Measurements from ENCODE around the gene SUCNR1.
"Not testable (repeated sequence)": the region's sequence is repeated elsewhere in the genome, so short reads cannot be mapped to it uniquely, and the experiment has no call there.

The SUCNR1 gene

GRCh38 chr3:151845306-151845905, 28.0 kb upstream of the SUCNR1 start:
- no peak overlapping the region for H3K4me2 ChIP-seq (ENCODE audit: low read length, poor library complexity, severe bottlenecking)
- H2BK12ac ChIP-seq (ENCODE audit: low read length in 2 of 2): no peak overlapping the region
- H4K8ac ChIP-seq (ENCODE audit: low read length): no peak overlapping the region
- peaks cover 3% of the 10 kb centered on the region for H3K9me3 ChIP-seq (ENCODE audit: control insufficient read depth, low read length)
- H3K36me3 ChIP-seq (ENCODE audit: control insufficient read depth in 1 of 2, insufficient read depth in 2 of 2, low read depth in 1 of 2, low read length in 2 of 2): no peaks in the 10 kb centered on the region
- 91% methylated on average over 2 of the region's 3 CpGs for WGBS
- no peak overlapping the region for H3K9ac ChIP-seq (ENCODE audit: low read length)
- no peak overlapping the region for H2AK5ac ChIP-seq (ENCODE audit: low read length, severe bottlenecking)
- no peak for DNase-seq
- H3K18ac ChIP-seq (ENCODE audit: low read depth in 1 of 2, low read length in 2 of 2): no peak overlapping the region
- no peak overlapping the region for H2AFZ ChIP-seq (ENCODE audit: low read depth, low read length)
- no peaks in the 10 kb centered on the region for H3K27me3 ChIP-seq (ENCODE audit: control insufficient read depth in 1 of 2, insufficient read depth in 1 of 2, low read length in 2 of 2)
- H2BK15ac ChIP-seq (ENCODE audit: low read depth, poor library complexity, severe bottlenecking): no peak overlapping the region
- no peak overlapping the region for H2BK120ac ChIP-seq (ENCODE audit: low read depth, low read length)
- no peak overlapping the region for H3K23ac ChIP-seq (ENCODE audit: low read length in 2 of 2)
- H3K79me1 ChIP-seq (replicated peaks; ENCODE audit: low read length, poor library complexity, severe bottlenecking): no peaks in the 10 kb centered on the region
- peaks cover 3% of the 10 kb centered on the region for H3K4me1 ChIP-seq (ENCODE audit: control insufficient read depth, insufficient read depth, low read depth, low read length)
- no peak overlapping the region for H3K4me3 ChIP-seq (ENCODE audit: insufficient read depth in 1 of 2, low read depth in 1 of 2, low read length in 2 of 2)
- H4K91ac ChIP-seq (ENCODE audit: low read length): no peak overlapping the region
- H3K14ac ChIP-seq (ENCODE audit: low read length in 2 of 2): no peak overlapping the region
- H3K4ac ChIP-seq (ENCODE audit: low read depth in 1 of 2, low read length in 2 of 2): no peak overlapping the region
- H3K27ac ChIP-seq (ENCODE audit: low read length, poor library complexity, severe bottlenecking): peak overlapping the region; percentile 90
- peak overlapping the region; percentile 93 for H2BK5ac ChIP-seq (ENCODE audit: low read depth, low read length, poor library complexity, severe bottlenecking)

GRCh38 chr3:151850065-151850464, 23.4 kb upstream of the SUCNR1 start:
- not testable (repeated sequence) for H3K4me1 ChIP-seq (ENCODE audit: control insufficient read depth, insufficient read depth, low read depth, low read length); H4K91ac ChIP-seq (ENCODE audit: low read length); H2BK12ac ChIP-seq (ENCODE audit: low read length in 2 of 2); H2BK15ac ChIP-seq (ENCODE audit: low read depth, poor library complexity, severe bottlenecking); H3K14ac ChIP-seq (ENCODE audit: low read length in 2 of 2); H4K8ac ChIP-seq (ENCODE audit: low read length); H3K9ac ChIP-seq (ENCODE audit: low read length); H3K27me3 ChIP-seq (ENCODE audit: control insufficient read depth in 1 of 2, insufficient read depth in 1 of 2, low read length in 2 of 2); H2AFZ ChIP-seq (ENCODE audit: low read depth, low read length); H3K79me1 ChIP-seq (replicated peaks; ENCODE audit: low read length, poor library complexity, severe bottlenecking); H2BK5ac ChIP-seq (ENCODE audit: low read depth, low read length, poor library complexity, severe bottlenecking); H3K9me3 ChIP-seq (ENCODE audit: control insufficient read depth, low read length); H3K23ac ChIP-seq (ENCODE audit: low read length in 2 of 2); H3K4me2 ChIP-seq (ENCODE audit: low read length, poor library complexity, severe bottlenecking); H3K4ac ChIP-seq (ENCODE audit: low read depth in 1 of 2, low read length in 2 of 2); H2BK120ac ChIP-seq (ENCODE audit: low read depth, low read length); H2AK5ac ChIP-seq (ENCODE audit: low read length, severe bottlenecking); H3K36me3 ChIP-seq (ENCODE audit: control insufficient read depth in 1 of 2, insufficient read depth in 2 of 2, low read depth in 1 of 2, low read length in 2 of 2); H3K4me3 ChIP-seq (ENCODE audit: insufficient read depth in 1 of 2, low read depth in 1 of 2, low read length in 2 of 2); H3K18ac ChIP-seq (ENCODE audit: low read depth in 1 of 2, low read length in 2 of 2); DNase-seq; H3K27ac ChIP-seq (ENCODE audit: low read length, poor library complexity, severe bottlenecking)
- WGBS: 95% methylated on average over 2 of the region's 2 CpGs

- H2BK12ac ChIP-seq (ENCODE audit: low read length in 2 of 2): no peak overlapping the region
- H3K4me1 ChIP-seq (ENCODE audit: control insufficient read depth, insufficient read depth, low read depth, low read length): no peaks in the 10 kb centered on the region
- no peaks in the 10 kb centered on the region for H3K79me1 ChIP-seq (replicated peaks; ENCODE audit: low read length, poor library complexity, severe bottlenecking)
- no peak overlapping the region for H2BK5ac ChIP-seq (ENCODE audit: low read depth, low read length, poor library complexity, severe bottlenecking)
- no peak overlapping the region for H3K23ac ChIP-seq (ENCODE audit: low read length in 2 of 2)
- H3K14ac ChIP-seq (ENCODE audit: low read length in 2 of 2): no peak overlapping the region
- H3K27ac ChIP-seq (ENCODE audit: low read length, poor library complexity, severe bottlenecking): no peak overlapping the region
- no peak overlapping the region for H2AK5ac ChIP-seq (ENCODE audit: low read length, severe bottlenecking)
- H4K8ac ChIP-seq (ENCODE audit: low read length): peak overlapping the region; percentile 27
- H3K36me3 ChIP-seq (ENCODE audit: control insufficient read depth in 1 of 2, insufficient read depth in 2 of 2, low read depth in 1 of 2, low read length in 2 of 2): no peaks in the 10 kb centered on the region
- WGBS: 90% methylated on average over 9 of the region's 11 CpGs
- peak overlapping the region in 1 of 2 experiments; percentile 66 for H3K4ac ChIP-seq (ENCODE audit: low read depth in 1 of 2, low read length in 2 of 2)
- H2BK15ac ChIP-seq (ENCODE audit: low read depth, poor library complexity, severe bottlenecking): peak overlapping the region; percentile 52
- no peaks in the 10 kb centered on the region for H3K27me3 ChIP-seq (ENCODE audit: control insufficient read depth in 1 of 2, insufficient read depth in 1 of 2, low read length in 2 of 2)
- no peak overlapping the region for H3K9ac ChIP-seq (ENCODE audit: low read length)
- no peak overlapping the region for H2AFZ ChIP-seq (ENCODE audit: low read depth, low read length)
- no peak overlapping the region for H3K18ac ChIP-seq (ENCODE audit: low read depth in 1 of 2, low read length in 2 of 2)
- no peak overlapping the region for H2BK120ac ChIP-seq (ENCODE audit: low read depth, low read length)
- peaks cover 3% of the 10 kb centered on the region for H3K9me3 ChIP-seq (ENCODE audit: control insufficient read depth, low read length)
- no peak overlapping the region for H3K4me2 ChIP-seq (ENCODE audit: low read length, poor library complexity, severe bottlenecking)
- DNase-seq: no peak
- no peak overlapping the region for H3K4me3 ChIP-seq (ENCODE audit: insufficient read depth in 1 of 2, low read depth in 1 of 2, low read length in 2 of 2)
- H4K91ac ChIP-seq (ENCODE audit: low read length): no peak overlapping the region
These were observed 21.2 kb upstream of the SUCNR1 start for GRCh38 chr3:151852074-151852811.

- Histone ChIP-seq H3K9me3 (ENCODE audit: control insufficient read depth, low read length) (no peaks in the 10 kb centered on the region), H3K4me1 (ENCODE audit: control insufficient read depth, insufficient read depth, low read depth, low read length) (no peaks in the 10 kb centered on the region), H3K23ac (ENCODE audit: low read length in 2 of 2) (no peak overlapping the region), H3K36me3 (ENCODE audit: control insufficient read depth in 1 of 2, insufficient read depth in 2 of 2, low read depth in 1 of 2, low read length in 2 of 2) (no peaks in the 10 kb centered on the region), H4K8ac (ENCODE audit: low read length) (no peak overlapping the region), H2BK12ac (ENCODE audit: low read length in 2 of 2) (no peak overlapping the region), H2AK5ac (ENCODE audit: low read length, severe bottlenecking) (no peak overlapping the region), H2BK5ac (ENCODE audit: low read depth, low read length, poor library complexity, severe bottlenecking) (no peak overlapping the region), H3K27me3 (ENCODE audit: control insufficient read depth in 1 of 2, insufficient read depth in 1 of 2, low read length in 2 of 2) (no peaks in the 10 kb centered on the region), H2BK120ac (ENCODE audit: low read depth, low read length) (no peak overlapping the region), H3K18ac (ENCODE audit: low read depth in 1 of 2, low read length in 2 of 2) (no peak overlapping the region), H3K4me3 (ENCODE audit: insufficient read depth in 1 of 2, low read depth in 1 of 2, low read length in 2 of 2) (no peak overlapping the region), H3K4ac (ENCODE audit: low read depth in 1 of 2, low read length in 2 of 2) (no peak overlapping the region), H3K79me1 (replicated peaks; ENCODE audit: low read length, poor library complexity, severe bottlenecking) (no peaks in the 10 kb centered on the region), H3K4me2 (ENCODE audit: low read length, poor library complexity, severe bottlenecking) (no peak overlapping the region), H3K14ac (ENCODE audit: low read length in 2 of 2) (no peak overlapping the region), H2AFZ (ENCODE audit: low read depth, low read length) (no peak overlapping the region), H4K91ac (ENCODE audit: low read length) (no peak overlapping the region), H2BK15ac (ENCODE audit: low read depth, poor library complexity, severe bottlenecking) (no peak overlapping the region), H3K9ac (ENCODE audit: low read length) (no peak overlapping the region), H3K27ac (ENCODE audit: low read length, poor library complexity, severe bottlenecking) (no peak overlapping the region)
- WGBS: 99% methylated on average over 3 of the region's 3 CpGs
- no peak for DNase-seq
These were observed 17.3 kb upstream of the SUCNR1 start for GRCh38 chr3:151856118-151856517.

Data from mesenchymal stem cell (in vitro differentiated cells and primary cell).